ENCODE results near the gene EIF3K.

EIF3K gene

GRCh38 chr19:38666663-38667511, 47.9 kb downstream of the EIF3K start:
- no peak for DNase-seq (ENCODE audit: low read depth)

GRCh38 chr19:38667661-38668171, 48.7 kb downstream of the EIF3K start:
- DNase-seq (ENCODE audit: low read depth), result no peak

GRCh38 chr19:38669552-38669951, 50.6 kb downstream of the EIF3K start:
- no peak for DNase-seq (ENCODE audit: low read depth)

GRCh38 chr19:38670921-38671398, 52.0 kb downstream of the EIF3K start:
- DNase-seq (ENCODE audit: low read depth), result no peak

GRCh38 chr19:38671654-38672053, 52.7 kb downstream of the EIF3K start:
- DNase-seq (ENCODE audit: low read depth), result no peak

GRCh38 chr19:38673030-38673429, 54.0 kb downstream of the EIF3K start:
- DNase-seq (ENCODE audit: low read depth), result no peak

GRCh38 chr19:38674388-38675171, 55.6 kb downstream of the EIF3K start:
- no peak for DNase-seq (ENCODE audit: low read depth)

GRCh38 chr19:38675611-38676010, 56.6 kb downstream of the EIF3K start:
- no peak for DNase-seq (ENCODE audit: low read depth)

GRCh38 chr19:38676023-38676877, 57.3 kb downstream of the EIF3K start:
- DNase-seq (ENCODE audit: low read depth), result no peak

GRCh38 chr19:38676878-38677646, 58.1 kb downstream of the EIF3K start:
- DNase-seq (ENCODE audit: low read depth), result no peak

GRCh38 chr19:38678217-38678890, 59.4 kb downstream of the EIF3K start:
- DNase-seq (ENCODE audit: low read depth), result no peak

- no peak for DNase-seq (ENCODE audit: low read depth)
Measured at GRCh38 chr19:38678891-38679494, 60.0 kb downstream of the EIF3K start.

- DNase-seq (ENCODE audit: low read depth), result no peak
Measured at GRCh38 chr19:38679839-38680238, 60.9 kb downstream of the EIF3K start.

- no peak for DNase-seq (ENCODE audit: low read depth)
Measured at GRCh38 chr19:38682195-38682867, 63.3 kb downstream of the EIF3K start.

- no peak for DNase-seq (ENCODE audit: low read depth)
Measured at GRCh38 chr19:38682872-38683392, 63.9 kb downstream of the EIF3K start.

- peak; percentile 94 for DNase-seq (ENCODE audit: low read depth)
Measured at GRCh38 chr19:38683393-38684077, 64.5 kb downstream of the EIF3K start.

GRCh38 chr19:38684078-38684861, 65.3 kb downstream of the EIF3K start:
- DNase-seq (ENCODE audit: low read depth), result peak; percentile 81

Data from HS-5 (cell line).